ENCODE results near the gene RCOR1. TPM values are rescaled to one million over a fixed set of nuclear protein-coding genes. Genes with fewer than 3 reads are reported as not detected.

Gene RCOR1
- total RNA-seq, 4 donors from 2014 or later, result 3.3 to 40.0 (median 19.7) TPM

- DNase-seq, result no peak
- no peak for TF ChIP-seq POLR2A (IDR thresholded peaks at IDR 0.05)
- TF ChIP-seq CTCF (IDR thresholded peaks at IDR 0.05), result no peak
- Histone ChIP-seq H3K27ac (no peak overlapping the region), H3K4me3 (no peak overlapping the region), H3K27me3 (no peaks in the 10 kb centered on the region), H3K9me3 (no peaks in the 10 kb centered on the region), H3K36me3 (no peaks in the 10 kb centered on the region), H3K4me1 (no peaks in the 10 kb centered on the region)
- intact Hi-C loops (cut with DNase I; ENCODE audit: low total_unique reads), result no loop called here
These were observed 95.8 kb downstream of the RCOR1 start for GRCh38 chr14:102688290-102688689.

GRCh38 chr14:102690509-102691286 lies 98.2 kb downstream of the RCOR1 start:
- peaks cover 0 to 3% of the 10 kb centered on the region in 2 donors for H3K4me1 ChIP-seq
- intact Hi-C loops (cut with DNase I; ENCODE audit: low total_unique reads), result no loop called here
- TF ChIP-seq CTCF (IDR thresholded peaks at IDR 0.05), result no peak
- TF ChIP-seq POLR2A (IDR thresholded peaks at IDR 0.05), result no peak

GRCh38 chr14:102691763-102692162 lies 99.3 kb downstream of the RCOR1 start:
- DNase-seq, result no peak
- Histone ChIP-seq H3K4me3 (no peak overlapping the region), H3K9me3 (no peaks in the 10 kb centered on the region), H3K27ac (no peak overlapping the region), H3K27me3 (no peaks in the 10 kb centered on the region), H3K36me3 (no peaks in the 10 kb centered on the region), H3K4me1 (peaks cover 0 to 3% of the 10 kb centered on the region in 2 donors)
- TF ChIP-seq POLR2A (IDR thresholded peaks at IDR 0.05) (no peak), CTCF (IDR thresholded peaks at IDR 0.05) (no peak)
- intact Hi-C loops (cut with DNase I; ENCODE audit: low total_unique reads), result no loop called here

More at GRCh38 chr14:102690509-102691286, 98.2 kb downstream of the RCOR1 start:
- DNase-seq, result no peak
- no peak overlapping the region for H3K27ac ChIP-seq
- H3K4me3 ChIP-seq, result no peak overlapping the region
- no peaks in the 10 kb centered on the region for H3K27me3 ChIP-seq
- H3K36me3 ChIP-seq, result no peaks in the 10 kb centered on the region
- no peaks in the 10 kb centered on the region for H3K9me3 ChIP-seq

GRCh38 chr14:102692334-102692733 lies 99.9 kb downstream of the RCOR1 start:
- no peak overlapping the region for H3K27ac ChIP-seq
- no peaks in the 10 kb centered on the region for H3K36me3 ChIP-seq
- no peaks in the 10 kb centered on the region for H3K9me3 ChIP-seq
- H3K4me1 ChIP-seq, result peaks cover 0 to 3% of the 10 kb centered on the region in 2 donors
- no peak overlapping the region for H3K4me3 ChIP-seq
- TF ChIP-seq CTCF (IDR thresholded peaks at IDR 0.05) (no peak), POLR2A (IDR thresholded peaks at IDR 0.05) (no peak)
- intact Hi-C loops (cut with DNase I; ENCODE audit: low total_unique reads), result no loop called here
- no peaks in the 10 kb centered on the region for H3K27me3 ChIP-seq
- DNase-seq, result no peak

GRCh38 chr14:102693006-102693755 lies 100.7 kb downstream of the RCOR1 start:
- H3K27me3 ChIP-seq, result no peaks in the 10 kb centered on the region
- H3K9me3 ChIP-seq, result no peaks in the 10 kb centered on the region
- peaks cover 0 to 3% of the 10 kb centered on the region in 2 donors for H3K4me1 ChIP-seq
- intact Hi-C loops (cut with DNase I; ENCODE audit: low total_unique reads), result no loop called here
- H3K4me3 ChIP-seq, result no peak overlapping the region
- no peak for DNase-seq
- H3K36me3 ChIP-seq, result no peaks in the 10 kb centered on the region
- no peak overlapping the region for H3K27ac ChIP-seq
- TF ChIP-seq POLR2A (IDR thresholded peaks at IDR 0.05), result no peak
- TF ChIP-seq CTCF (IDR thresholded peaks at IDR 0.05), result no peak
